ENCODE measurements around the gene RHCE.

The RHCE gene

GRCh38 chr1:25360596-25361581 is 59.7 kb downstream of the RHCE start:
- no peak for TF ChIP-seq POLR2AphosphoS5 (IDR thresholded peaks at IDR 0.05; ENCODE audit: low read depth, low read length)
- no peak for TF ChIP-seq TAF1 (IDR thresholded peaks at IDR 0.05; ENCODE audit: borderline replicate concordance, low read depth, low read length)
- no peak for TF ChIP-seq POLR2A (IDR thresholded peaks at IDR 0.05; ENCODE audit: low read depth, low read length)
- DNase-seq (ENCODE audit: insufficient read length) (no peak), FAIRE-seq (no peak)

- FAIRE-seq (no peak), DNase-seq (ENCODE audit: insufficient read length) (no peak)
- TF ChIP-seq TAF1 (IDR thresholded peaks at IDR 0.05; ENCODE audit: borderline replicate concordance, low read depth, low read length) (no peak), POLR2A (IDR thresholded peaks at IDR 0.05; ENCODE audit: low read depth, low read length) (no peak), POLR2AphosphoS5 (IDR thresholded peaks at IDR 0.05; ENCODE audit: low read depth, low read length) (no peak)
Measured at GRCh38 chr1:25356848-25357247, 63.8 kb downstream of the RHCE start.

GRCh38 chr1:25356441-25356840 is 64.2 kb downstream of the RHCE start:
- no peak for FAIRE-seq
- no peak for DNase-seq (ENCODE audit: insufficient read length)
- TF ChIP-seq POLR2AphosphoS5 (IDR thresholded peaks at IDR 0.05; ENCODE audit: low read depth, low read length), result no peak
- TF ChIP-seq TAF1 (IDR thresholded peaks at IDR 0.05; ENCODE audit: borderline replicate concordance, low read depth, low read length), result no peak
- TF ChIP-seq POLR2A (IDR thresholded peaks at IDR 0.05; ENCODE audit: low read depth, low read length), result no peak

GRCh38 chr1:25355841-25356395 is 64.7 kb downstream of the RHCE start:
- DNase-seq (ENCODE audit: insufficient read length) (no peak), FAIRE-seq (no peak)
- TF ChIP-seq TAF1 (IDR thresholded peaks at IDR 0.05; ENCODE audit: borderline replicate concordance, low read depth, low read length) (no peak), POLR2A (IDR thresholded peaks at IDR 0.05; ENCODE audit: low read depth, low read length) (no peak), POLR2AphosphoS5 (IDR thresholded peaks at IDR 0.05; ENCODE audit: low read depth, low read length) (no peak)

- FAIRE-seq (no peak), DNase-seq (ENCODE audit: insufficient read length) (no peak)
- TF ChIP-seq POLR2AphosphoS5 (IDR thresholded peaks at IDR 0.05; ENCODE audit: low read depth, low read length) (no peak), POLR2A (IDR thresholded peaks at IDR 0.05; ENCODE audit: low read depth, low read length) (no peak), TAF1 (IDR thresholded peaks at IDR 0.05; ENCODE audit: borderline replicate concordance, low read depth, low read length) (no peak)
Measured at GRCh38 chr1:25349606-25350005, 71.0 kb downstream of the RHCE start.

- DNase-seq (ENCODE audit: insufficient read length) (no peak), FAIRE-seq (no peak)
- TF ChIP-seq TAF1 (IDR thresholded peaks at IDR 0.05; ENCODE audit: borderline replicate concordance, low read depth, low read length) (no peak), POLR2AphosphoS5 (IDR thresholded peaks at IDR 0.05; ENCODE audit: low read depth, low read length) (no peak), POLR2A (IDR thresholded peaks at IDR 0.05; ENCODE audit: low read depth, low read length) (no peak)
Measured at GRCh38 chr1:25347556-25347955, 73.1 kb downstream of the RHCE start.

GRCh38 chr1:25343872-25344271 is 76.8 kb downstream of the RHCE start:
- no peak for TF ChIP-seq POLR2AphosphoS5 (IDR thresholded peaks at IDR 0.05; ENCODE audit: low read depth, low read length)
- no peak for TF ChIP-seq TAF1 (IDR thresholded peaks at IDR 0.05; ENCODE audit: borderline replicate concordance, low read depth, low read length)
- no peak for TF ChIP-seq POLR2A (IDR thresholded peaks at IDR 0.05; ENCODE audit: low read depth, low read length)
- DNase-seq (ENCODE audit: insufficient read length) (no peak), FAIRE-seq (no peak)

GRCh38 chr1:25342846-25343245 is 77.8 kb downstream of the RHCE start:
- FAIRE-seq (no peak), DNase-seq (ENCODE audit: insufficient read length) (no peak)
- TF ChIP-seq POLR2AphosphoS5 (IDR thresholded peaks at IDR 0.05; ENCODE audit: low read depth, low read length), result no peak
- TF ChIP-seq TAF1 (IDR thresholded peaks at IDR 0.05; ENCODE audit: borderline replicate concordance, low read depth, low read length), result no peak
- TF ChIP-seq POLR2A (IDR thresholded peaks at IDR 0.05; ENCODE audit: low read depth, low read length), result no peak

- FAIRE-seq (no peak), DNase-seq (ENCODE audit: insufficient read length) (no peak)
- no peak for TF ChIP-seq POLR2AphosphoS5 (IDR thresholded peaks at IDR 0.05; ENCODE audit: low read depth, low read length)
- TF ChIP-seq TAF1 (IDR thresholded peaks at IDR 0.05; ENCODE audit: borderline replicate concordance, low read depth, low read length), result no peak
- TF ChIP-seq POLR2A (IDR thresholded peaks at IDR 0.05; ENCODE audit: low read depth, low read length), result no peak
Measured at GRCh38 chr1:25341746-25342145, 78.9 kb downstream of the RHCE start.

- TF ChIP-seq POLR2AphosphoS5 (IDR thresholded peaks at IDR 0.05; ENCODE audit: low read depth, low read length) (no peak), POLR2A (IDR thresholded peaks at IDR 0.05; ENCODE audit: low read depth, low read length) (no peak), TAF1 (IDR thresholded peaks at IDR 0.05; ENCODE audit: borderline replicate concordance, low read depth, low read length) (no peak)
- FAIRE-seq (no peak), DNase-seq (ENCODE audit: insufficient read length) (no peak)
Measured at GRCh38 chr1:25338986-25339385, 81.6 kb downstream of the RHCE start.

- FAIRE-seq (peak; percentile 100), DNase-seq (ENCODE audit: insufficient read length) (peak; percentile 74)
- TF ChIP-seq TAF1 (IDR thresholded peaks at IDR 0.05; ENCODE audit: borderline replicate concordance, low read depth, low read length) (peak; percentile 3; the same call in 1 of the 2 replicates), POLR2AphosphoS5 (IDR thresholded peaks at IDR 0.05; ENCODE audit: low read depth, low read length) (peak; percentile 54), POLR2A (IDR thresholded peaks at IDR 0.05; ENCODE audit: low read depth, low read length) (peak; percentile 69; the same call in 1 of the 2 replicates)
Measured at GRCh38 chr1:25338188-25338981, 82.2 kb downstream of the RHCE start, which contains the start of gene TMEM50A. TSS of gene TMEM50A (plus strand) at chr1:25338334. CDS start at chr1:25340487, 2,153 bp downstream.

All from GM12892 (cell line).